ENCODE data around the gene ARSG.

- TF ChIP-seq POLR2AphosphoS5 (IDR thresholded peaks at IDR 0.05) (no peak), POLR2A (IDR thresholded peaks at IDR 0.05) (no peak), CTCF (IDR thresholded peaks at IDR 0.05) (no peak), EP300 (IDR thresholded peaks at IDR 0.05) (no peak)
These were observed 38.0 kb downstream of the ARSG start for GRCh38 chr17:68329331-68329730.
